IMR-90 (cell line): ENCODE measurements around the gene OR4N2. TPM values are rescaled to one million over a fixed set of nuclear protein-coding genes. Genes with fewer than 3 reads are reported as not detected.
"Not testable (repeated sequence)": the region's sequence is repeated elsewhere in the genome, so short reads cannot be mapped to it uniquely, and the experiment has no call there.

Experiments used
- ATAC-seq: fragments of 200-7000 bp; cut with Tn5 transposase; 2 replicates; pipeline ENCODE4 v1.9.1; 2020; ENCODE audit warnings: low read depth, mild to moderate bottlenecking, moderate library complexity
- BruUV-seq: library from RNA; stranded (reverse); fragments of 400-500 nt; replicated peaks from 2 replicates; lab custom pipeline; 2021; lab: Mats Ljungman, UMichigan
- CTCF ChIA-PET: fragments of 300-600 bp; formaldehyde crosslinking; extraction: SDS; loops from one replicate; lab custom pipeline; 2021; ENCODE audit warnings: antibody characterized with exemption; lab: Yijun Ruan, JAX
- POLR2A ChIA-PET: fragments of 300-600 bp; sonication (Branson Sonifier 250); formaldehyde crosslinking; loops from one replicate; lab custom pipeline; 2022; ENCODE audit warnings: antibody characterized with exemption; ENCODE audit not compliant: unreplicated experiment; lab: Charles Lee
- DNase-seq: peaks from one replicate; pipeline ENCODE4 v3.0.0; 2013
- H2AFZ ChIP-seq: replicated peaks from 2 replicates; pipeline ENCODE3; 2013; ENCODE audit warnings: low read length, mild to moderate bottlenecking; ENCODE audit not compliant: poor library complexity
- H2AK5ac ChIP-seq: 2 replicates; pipeline ENCODE4 v1.6.1; 2013; ENCODE audit warnings: low read depth, low read length, inconsistent platforms
- H2AK9ac ChIP-seq: replicated peaks from 2 replicates; pipeline ENCODE3; 2013; ENCODE audit warnings: mild to moderate bottlenecking, low read depth, low read length, moderate library complexity; ENCODE audit not compliant: poor library complexity
- H2BK120ac ChIP-seq: 2 replicates; pipeline ENCODE4 v1.6.1; 2013; ENCODE audit warnings: low read depth, low read length, inconsistent platforms
- H2BK15ac ChIP-seq: 3 replicates; pipeline ENCODE4 v1.6.1; 2013; ENCODE audit warnings: low read depth, low read length, inconsistent platforms
- H2BK20ac ChIP-seq: 2 replicates; pipeline ENCODE4 v1.6.1; 2013; ENCODE audit warnings: low read depth, mild to moderate bottlenecking, inconsistent platforms, low read length, moderate library complexity
- H2BK5ac ChIP-seq: 2 replicates; pipeline ENCODE4 v1.6.1; 2013; ENCODE audit warnings: mild to moderate bottlenecking, low read depth, low read length, inconsistent platforms; ENCODE audit not compliant: poor library complexity, severe bottlenecking
- H3K14ac ChIP-seq: replicated peaks from 2 replicates; pipeline ENCODE4 v1.6.1; 2013; ENCODE audit warnings: low read depth, low read length, inconsistent platforms
- H3K18ac ChIP-seq: 2 replicates; pipeline ENCODE4 v1.6.1; 2013; ENCODE audit warnings: low read depth, low read length, control low read depth
- H3K23ac ChIP-seq: 2 replicates; pipeline ENCODE4 v1.6.1; 2013; ENCODE audit warnings: low read depth, low read length, inconsistent platforms
- H3K27ac ChIP-seq: 2 replicates; pipeline ENCODE4 v1.5.1; 2013; ENCODE audit warnings: mild to moderate bottlenecking, control low read depth, low read length; ENCODE audit not compliant: insufficient read depth
- H3K27me3 ChIP-seq: 2 replicates; pipeline ENCODE4 v1.6.1; 2013; ENCODE audit warnings: low read length; ENCODE audit not compliant: control insufficient read depth, insufficient read depth
- H3K36me3 ChIP-seq: 2 replicates; pipeline ENCODE4 v1.6.1; 2013; ENCODE audit warnings: low read length, mixed read lengths; ENCODE audit not compliant: control insufficient read depth, insufficient read depth
- H3K4ac ChIP-seq: 2 replicates; pipeline ENCODE4 v1.6.1; 2013; ENCODE audit warnings: low read depth, low read length, inconsistent platforms
- H3K4me1 ChIP-seq: 2 replicates; pipeline ENCODE4 v1.6.1; 2013; ENCODE audit warnings: low read length, mixed read lengths; ENCODE audit not compliant: control insufficient read depth, insufficient read depth
- H3K4me2 ChIP-seq: 2 replicates; pipeline ENCODE4 v1.6.1; 2013; ENCODE audit warnings: low read depth, mild to moderate bottlenecking, control low read depth, low read length, moderate library complexity
- H3K4me3 ChIP-seq: 2 replicates; pipeline ENCODE4 v1.5.1; 2013; ENCODE audit warnings: low read depth, mild to moderate bottlenecking, control low read depth, low read length, moderate library complexity; ENCODE audit not compliant: insufficient read depth
- H3K56ac ChIP-seq: 2 replicates; pipeline ENCODE4 v1.6.1; 2013; ENCODE audit warnings: low read length, inconsistent platforms; ENCODE audit not compliant: insufficient read depth; ENCODE audit errors: extremely low read depth
- H3K79me1 ChIP-seq, 2 experiments: 2 replicates each; pipeline ENCODE4 v1.6.1; 2013; ENCODE audit warnings: low read length in 2 of 2, inconsistent platforms in 1 of 2, low read depth in 1 of 2
- H3K9ac ChIP-seq: 2 replicates; pipeline ENCODE4 v1.6.1; 2013; ENCODE audit warnings: low read depth, low read length, control low read depth
- H3K9me1 ChIP-seq: 2 replicates; pipeline ENCODE4 v1.6.1; 2013; ENCODE audit warnings: low read length, inconsistent platforms; ENCODE audit not compliant: insufficient read depth
- H3K9me3 ChIP-seq: 2 replicates; pipeline ENCODE4 v1.6.1; 2013; ENCODE audit warnings: low read length; ENCODE audit not compliant: control insufficient read depth, insufficient read depth
- H4K20me1 ChIP-seq: 2 replicates; pipeline ENCODE4 v1.6.1; 2013; ENCODE audit warnings: low read length, inconsistent platforms; ENCODE audit not compliant: insufficient read depth
- H4K5ac ChIP-seq: 2 replicates; pipeline ENCODE4 v1.6.1; 2013; ENCODE audit warnings: mild to moderate bottlenecking, low read depth, low read length, control low read depth
- H4K8ac ChIP-seq, 2 experiments: 2 replicates each; pipeline ENCODE4 v1.6.1; 2013; ENCODE audit warnings: low read depth in 2 of 2, low read length in 2 of 2, control low read depth in 1 of 2, inconsistent platforms in 1 of 2
- H4K91ac ChIP-seq: 2 replicates; pipeline ENCODE4 v1.6.1; 2013; ENCODE audit warnings: low read depth, low read length, inconsistent platforms; ENCODE audit not compliant: insufficient read depth
- CHD1 ChIP-seq: IDR thresholded peaks from 2 replicates; pipeline ENCODE4 v1.6.1; 2012; ENCODE audit warnings: low read depth, low read length, improper control_type of control experiment
- FOS ChIP-seq: fragments of 150-350 bp; IDR thresholded peaks from 2 replicates; pipeline ENCODE4 v1.6.1; 2016; ENCODE audit warnings: low read depth, low read length
- POLR2A ChIP-seq: IDR thresholded peaks from 2 replicates; pipeline ENCODE4 v1.6.1; 2012; ENCODE audit warnings: mild to moderate bottlenecking, low read depth, low read length
- WGBS, 2 experiments: methylation state at CpG; one replicate each; pipeline versions ENCODE4 v1.1.5 to v1.1.7; 2013; ENCODE audit warnings: missing lambda C conversion rate in 2 of 2; ENCODE audit not compliant: insufficient read length in 1 of 2; ENCODE audit errors: extremely low coverage in 2 of 2; 5-methylcytosine and 5-hydroxymethylcytosine counted together
- dilution Hi-C: fragments of 300-500 bp; cut with HindIII; formaldehyde crosslinking; loops from one replicate; pipeline ENCODE4 v1.14.3; 2018; ENCODE audit warnings: low sequenced_read_pairs; ENCODE audit not compliant: unreplicated experiment
- in situ Hi-C: fragments of 300-500 bp; cut with MboI; formaldehyde crosslinking; loops from 3 replicates; pipeline ENCODE4 v1.14.3; 2019; ENCODE audit warnings: low sequenced_read_pairs, inconsistent platforms, mixed read lengths
- intact Hi-C: fragments of 100-400 bp; cut with micrococcal nuclease; formaldehyde crosslinking; loops from 2 replicates; pipeline ENCODE4 v1.10.0; 2022
- polyA plus RNA-seq, 3 experiments: library from polyadenylated mRNA; depleted of rRNA; stranded (reverse); fragments of >200 nt; gene quantifications; 2 replicates each; pipeline ENCODE4 v1.2.3, GENCODE V29; 2012; ENCODE audit warnings: low replicate concordance in 1 of 3
- total RNA-seq: library from RNA; depleted of rRNA; stranded (reverse); fragments of >200 nt; gene quantifications from 2 replicates; pipeline ENCODE4 v1.2.3, GENCODE V29; 2012

OR4N2 gene
- total and polyA plus RNA-seq, 2 of the 4 experiments (the other 2 are of a cell fraction), result not detected

DNA sequence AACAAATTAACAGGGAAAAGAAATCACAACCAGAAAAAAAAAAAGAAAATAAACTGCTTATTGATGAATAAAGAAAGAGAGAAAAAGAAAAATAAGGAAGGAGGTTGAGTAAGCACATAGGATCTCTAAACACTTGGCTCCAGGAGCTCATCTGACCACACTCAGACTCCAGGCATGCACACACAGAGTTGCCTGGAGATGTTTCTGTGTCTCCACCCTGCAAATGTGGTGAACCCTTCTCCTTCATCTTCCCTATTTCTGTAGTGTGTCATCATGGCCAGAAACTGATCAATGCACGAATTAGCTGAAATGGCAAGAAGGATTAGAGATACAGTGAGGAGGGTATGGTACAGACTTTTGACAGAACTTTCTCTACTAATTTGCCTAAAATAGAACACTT lies 20.2 kb downstream of the OR4N2 start:
- no peaks in the 10 kb centered on the region for H3K9me1 ChIP-seq
- WGBS, 2 experiments, result no CpG with 5 or more reads among the region's 1 CpG
- no peak overlapping the region for H3K4ac ChIP-seq
- H3K14ac ChIP-seq, result no peak overlapping the region
- DNase-seq, result no peak
- H4K91ac ChIP-seq, result no peak overlapping the region
- H3K4me2 ChIP-seq, result no peak overlapping the region
- TF ChIP-seq CHD1 (no peak), FOS (no peak), POLR2A (no peak)
- H3K79me1 ChIP-seq, result no peaks in the 10 kb centered on the region
- no peaks in the 10 kb centered on the region for H4K20me1 ChIP-seq
- no peak overlapping the region for H2BK15ac ChIP-seq
- H2AK5ac ChIP-seq, result no peak overlapping the region
- no peak overlapping the region for H2AFZ ChIP-seq
- intact Hi-C loops (no loop called here), in situ Hi-C loops (no loop called here), dilution Hi-C loops (no loop called here)
- no peaks in the 10 kb centered on the region for H3K4me1 ChIP-seq
- CTCF ChIA-PET, result no interaction called here
- H2BK5ac ChIP-seq, result no peak overlapping the region
- POLR2A ChIA-PET, result no interaction called here
- H2AK9ac ChIP-seq, result no peak overlapping the region
- H2BK120ac ChIP-seq, result no peak overlapping the region
- H3K18ac ChIP-seq, result no peak overlapping the region
- H4K8ac ChIP-seq, result no peak overlapping the region
- no peak overlapping the region for H3K23ac ChIP-seq
- H4K5ac ChIP-seq, result no peak overlapping the region
- H3K36me3 ChIP-seq, result no peaks in the 10 kb centered on the region
- peaks cover 14% of the 10 kb centered on the region for H3K9me3 ChIP-seq
- BruUV-seq, result no TSS peak
- H3K27ac ChIP-seq, result no peak overlapping the region
- H3K27me3 ChIP-seq, result no peaks in the 10 kb centered on the region
- no peak overlapping the region for H3K9ac ChIP-seq
- ATAC-seq, result no peak
- H2BK20ac ChIP-seq, result no peak overlapping the region
- H3K4me3 ChIP-seq, result no peak overlapping the region
- H3K56ac ChIP-seq, result no peak overlapping the region

DNA sequence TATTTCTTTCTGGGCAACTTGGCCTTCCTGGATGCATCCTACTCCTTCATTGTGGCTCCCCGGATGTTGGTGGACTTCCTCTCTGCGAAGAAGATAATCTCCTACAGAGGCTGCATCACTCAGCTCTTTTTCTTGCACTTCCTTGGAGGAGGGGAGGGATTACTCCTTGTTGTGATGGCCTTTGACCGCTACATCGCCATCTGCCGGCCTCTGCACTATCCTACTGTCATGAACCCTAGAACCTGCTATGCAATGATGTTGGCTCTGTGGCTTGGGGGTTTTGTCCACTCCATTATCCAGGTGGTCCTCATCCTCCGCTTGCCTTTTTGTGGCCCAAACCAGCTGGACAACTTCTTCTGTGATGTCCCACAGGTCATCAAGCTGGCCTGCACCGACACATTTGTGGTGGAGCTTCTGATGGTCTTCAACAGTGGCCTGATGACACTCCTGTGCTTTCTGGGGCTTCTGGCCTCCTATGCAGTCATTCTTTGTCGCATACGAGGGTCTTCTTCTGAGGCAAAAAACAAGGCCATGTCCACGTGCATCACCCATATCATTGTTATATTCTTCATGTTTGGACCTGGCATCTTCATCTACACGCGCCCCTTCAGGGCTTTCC lies 24.2 kb downstream of the OR4N2 start:
- WGBS, 2 experiments, result 38% methylated on average over 6 of the region's 12 CpGs; no CpG with 5 or more reads in 1 of the 2 experiments
- in situ Hi-C loops, H3K27ac ChIP-seq, H2AK9ac ChIP-seq, H2AK5ac ChIP-seq, H3K56ac ChIP-seq, H3K14ac ChIP-seq, H3K18ac ChIP-seq, H4K20me1 ChIP-seq, H3K4me3 ChIP-seq, DNase-seq, H3K4ac ChIP-seq, BruUV-seq, H4K91ac ChIP-seq, H2BK120ac ChIP-seq, H3K36me3 ChIP-seq, POLR2A ChIA-PET, H4K5ac ChIP-seq, H2AFZ ChIP-seq, ATAC-seq, H3K4me1 ChIP-seq, H3K4me2 ChIP-seq, intact Hi-C loops, H2BK5ac ChIP-seq, H2BK20ac ChIP-seq, H3K9me3 ChIP-seq, H4K8ac ChIP-seq, H3K79me1 ChIP-seq, H3K23ac ChIP-seq, H3K9me1 ChIP-seq, H3K27me3 ChIP-seq, dilution Hi-C loops, H3K9ac ChIP-seq, CTCF ChIA-PET, H2BK15ac ChIP-seq: not testable (repeated sequence)
